NCI-H1092 (cell line): Measurements from ENCODE around the gene HADHB.
A peak's percentile ranks its signal among the peaks of the same experiment; 100 is the strongest.
"Not testable (repeated sequence)": the region's sequence is repeated elsewhere in the genome, so short reads cannot be mapped to it uniquely, and the experiment has no call there.

Experiments
- DNase-seq: peaks from one replicate; lab custom pipeline; 2025; lab: John Stamatoyannopoulos, UW

Gene HADHB

DNA sequence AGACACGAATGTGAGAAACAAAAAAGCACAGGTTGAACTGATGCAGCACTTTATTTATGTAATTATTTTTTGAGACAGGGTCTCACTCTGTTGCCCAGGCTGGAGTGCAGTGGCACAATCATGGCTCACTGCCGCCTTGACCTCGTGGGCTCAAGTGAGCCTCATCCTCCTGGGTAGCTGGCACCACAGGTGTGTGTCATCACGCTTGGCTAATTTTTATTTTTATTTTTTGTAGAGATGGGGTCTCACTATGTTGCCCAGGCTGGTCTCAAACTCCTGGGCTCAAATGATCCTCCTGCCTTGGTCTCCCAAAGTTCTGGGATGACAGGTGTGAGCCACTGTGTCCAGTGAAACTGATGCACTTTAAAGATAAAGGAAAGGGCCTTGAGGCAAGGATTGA, 84.3 kb downstream of the HADHB start:
- not testable (repeated sequence) for DNase-seq

DNA sequence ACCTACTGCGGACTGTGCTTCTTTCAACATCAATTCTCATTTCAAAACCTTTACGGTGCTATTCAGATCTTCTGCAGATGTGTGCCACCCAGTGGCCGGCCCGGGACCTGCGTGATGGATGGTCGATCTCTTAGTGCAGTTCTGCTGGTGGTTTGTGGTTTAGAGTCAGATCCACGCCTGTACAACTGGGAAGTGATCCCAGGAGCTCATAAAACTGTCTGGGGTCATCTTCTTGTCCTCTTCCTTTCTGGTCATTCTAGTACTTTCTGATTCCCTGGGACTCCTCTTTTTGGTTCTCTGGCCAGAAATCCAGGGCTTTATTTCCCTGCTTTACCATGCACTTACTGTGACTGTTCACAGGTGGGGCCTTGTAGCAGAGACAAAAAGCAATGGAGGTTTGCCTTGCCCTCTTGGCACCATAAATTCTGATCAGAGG, 85.4 kb downstream of the HADHB start:
- DNase-seq: peak; percentile 46

DNA sequence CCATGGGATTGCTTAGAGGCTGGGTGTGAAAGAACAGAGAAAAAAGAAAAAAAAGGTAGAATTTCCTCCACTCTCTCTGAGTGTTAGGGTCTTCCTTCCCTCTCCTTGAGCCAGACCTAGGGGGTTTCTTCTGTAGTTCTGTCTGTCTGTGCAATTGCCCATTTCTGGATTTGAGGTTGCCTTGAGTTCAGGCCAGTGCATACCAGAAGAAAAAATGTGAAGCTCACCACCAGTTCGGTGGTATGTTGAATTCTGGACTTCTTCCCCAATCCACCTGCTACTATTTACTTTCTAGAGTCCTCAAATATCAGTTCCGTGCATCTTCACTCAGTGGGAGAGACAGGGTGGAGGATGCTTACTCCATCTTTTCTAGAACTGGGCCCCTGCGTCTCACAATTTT, 85.9 kb downstream of the HADHB start:
- no peak for DNase-seq

DNA sequence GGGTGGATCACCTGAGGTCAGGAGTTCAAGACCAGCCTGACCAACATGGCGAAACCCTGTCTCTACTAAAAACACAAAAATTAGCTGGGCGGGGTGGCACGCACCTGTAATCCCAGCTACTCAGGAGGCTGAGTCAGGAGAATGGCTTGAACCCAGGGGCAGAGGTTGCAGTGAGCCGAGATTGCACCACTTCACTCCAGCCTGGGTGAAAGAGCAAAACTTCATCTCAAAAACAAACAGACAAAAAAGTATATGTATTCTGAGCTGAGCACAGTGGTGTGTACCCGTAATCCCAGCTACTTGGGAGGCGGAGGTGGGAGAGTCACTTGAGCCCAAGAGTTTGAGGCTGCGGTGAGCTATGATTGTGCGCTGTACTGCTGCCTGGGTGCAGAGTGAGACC, 86.6 kb downstream of the HADHB start:
- not testable (repeated sequence) for DNase-seq

DNA sequence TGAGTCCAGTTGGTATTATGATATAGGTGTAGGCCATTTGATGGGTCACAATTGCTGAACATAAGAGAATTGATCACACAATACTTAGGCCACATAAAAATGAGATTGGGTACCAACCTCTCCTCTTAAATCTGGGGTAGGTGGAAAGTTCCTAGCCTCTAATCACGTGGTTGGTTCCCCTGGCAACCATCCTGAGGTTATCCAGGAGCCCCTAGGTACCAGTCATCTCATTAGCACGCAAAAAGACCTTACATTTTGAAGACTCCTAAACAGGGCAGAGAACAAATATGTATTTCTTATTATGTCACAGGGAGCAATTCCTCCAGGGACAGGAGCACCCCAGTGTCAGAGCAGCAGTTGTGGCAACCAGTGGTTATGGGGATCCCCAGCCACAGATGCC, 88.6 kb downstream of the HADHB start:
- DNase-seq: no peak

DNA sequence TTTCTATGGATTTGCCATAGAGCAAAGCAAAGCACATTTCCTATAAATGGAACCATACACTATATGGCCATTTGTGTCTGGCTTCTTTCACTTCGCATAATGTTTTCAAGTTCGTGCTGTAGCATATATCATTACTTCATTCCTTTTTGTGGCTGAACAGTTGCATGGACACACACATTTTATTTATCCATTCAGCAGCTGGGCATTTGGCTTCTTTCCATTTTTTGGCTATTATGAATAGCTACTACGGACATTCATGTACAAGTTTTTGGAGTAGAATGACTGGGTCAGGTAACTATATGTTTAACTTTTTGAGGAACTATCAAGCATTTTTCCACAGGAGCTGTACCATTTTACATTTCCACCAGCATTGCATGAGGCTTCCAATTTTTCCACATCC, 90.5 kb downstream of the HADHB start:
- no peak for DNase-seq

DNA sequence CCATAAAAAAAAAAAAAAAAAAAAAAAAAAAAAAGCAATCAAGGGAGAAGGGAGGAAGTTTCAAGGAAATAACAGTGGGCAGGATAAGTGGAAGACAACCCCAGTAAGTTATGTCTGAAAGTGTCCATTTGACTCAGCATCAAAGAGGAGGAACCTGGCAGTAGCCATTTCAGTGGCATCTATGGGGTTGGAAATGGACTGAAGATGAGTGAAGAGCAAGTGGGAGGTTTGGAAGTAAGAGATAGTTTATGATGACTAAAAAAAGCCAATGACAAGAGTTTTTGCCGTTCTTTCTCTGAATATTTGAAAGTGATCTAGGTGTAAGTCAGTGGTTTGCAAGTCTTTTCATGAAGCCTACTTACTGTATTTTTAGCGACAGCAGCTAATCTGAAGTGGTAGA, 92.0 kb downstream of the HADHB start:
- no peak for DNase-seq

DNA sequence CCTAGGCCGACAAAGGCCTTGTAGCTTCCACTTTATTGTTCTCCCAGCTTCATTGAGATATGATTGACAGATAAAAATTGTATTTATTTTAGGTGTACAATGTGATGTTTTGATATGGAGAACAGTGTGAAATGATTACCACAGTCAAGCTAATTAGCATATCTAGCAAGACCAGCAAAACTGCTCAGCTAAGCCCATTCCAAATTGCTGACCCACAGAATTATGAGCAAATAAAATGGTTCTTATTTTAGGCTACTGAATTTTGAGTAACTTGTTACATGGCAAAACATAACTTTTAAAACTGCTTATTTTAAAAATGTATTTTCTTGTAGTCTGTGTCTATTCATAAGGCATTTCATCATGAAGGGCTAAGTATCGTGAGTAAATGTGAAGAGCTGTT, 92.6 kb downstream of the HADHB start:
- no peak for DNase-seq
